ENCODE results near the gene TMPRSS13.
"Not testable (repeated sequence)": the region's sequence is repeated elsewhere in the genome, so short reads cannot be mapped to it uniquely, and the experiment has no call there.

TMPRSS13 gene

DNA sequence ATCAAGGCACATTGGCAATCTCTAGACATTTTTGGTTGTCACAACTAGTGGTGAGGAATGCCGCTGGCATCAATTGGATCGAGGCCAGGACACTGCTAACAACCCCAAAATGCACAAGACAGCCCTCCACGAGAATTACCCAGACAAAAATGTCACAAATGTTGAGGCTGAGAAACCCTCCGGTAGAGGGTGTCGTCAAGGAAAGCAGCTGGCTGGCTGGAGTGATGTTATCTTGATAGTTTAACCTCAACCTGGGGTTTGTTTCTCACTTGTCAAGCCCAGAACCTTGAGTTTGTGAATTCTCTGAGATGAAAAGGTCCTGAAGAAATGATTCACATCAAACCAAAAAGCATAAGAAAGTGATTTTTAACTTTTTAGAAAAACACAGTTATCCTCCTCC, 21.1 kb upstream of the TMPRSS13 start:
- DNase-seq = peak in 1 of 2 experiments; percentile 8

DNA sequence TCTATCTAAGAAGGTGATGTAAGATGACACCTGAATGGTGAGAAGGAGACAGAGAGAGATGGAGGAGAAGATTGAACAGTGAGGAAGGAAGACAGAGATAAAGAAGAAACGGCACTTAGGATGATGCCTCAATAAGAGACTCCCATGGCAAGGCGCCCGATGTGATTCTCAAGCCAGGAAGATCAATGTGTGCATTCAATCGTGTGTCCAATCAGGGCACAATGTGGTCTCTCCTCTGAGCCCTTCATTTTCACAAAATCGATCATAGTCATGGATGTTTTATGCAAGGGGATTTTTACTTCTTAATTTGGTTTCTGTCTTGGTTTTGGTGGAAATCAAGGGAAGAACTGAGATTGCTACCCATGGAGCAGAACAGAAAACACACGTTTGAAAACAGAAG, 19.9 kb upstream of the TMPRSS13 start:
- DNase-seq = no peak

DNA sequence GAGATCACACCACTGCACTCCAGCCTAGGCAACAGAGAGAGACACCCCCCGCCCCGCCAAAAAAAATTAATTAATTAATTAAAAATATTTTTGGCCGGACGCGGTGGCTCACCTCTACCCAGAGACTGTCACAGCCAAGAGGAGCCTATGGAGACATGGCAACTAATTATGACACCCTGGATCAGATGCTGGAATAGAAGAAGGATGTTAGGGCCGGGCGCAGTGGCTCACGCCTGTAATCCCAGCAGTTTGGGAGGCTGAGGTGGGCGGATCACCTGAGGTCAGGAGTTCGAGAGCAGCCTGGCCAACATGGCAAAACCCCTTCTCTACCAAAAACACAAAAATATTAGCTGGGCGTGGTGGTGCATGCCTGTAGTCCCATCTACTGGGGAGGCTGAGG, 19.3 kb upstream of the TMPRSS13 start:
- not testable (repeated sequence) for DNase-seq

DNA sequence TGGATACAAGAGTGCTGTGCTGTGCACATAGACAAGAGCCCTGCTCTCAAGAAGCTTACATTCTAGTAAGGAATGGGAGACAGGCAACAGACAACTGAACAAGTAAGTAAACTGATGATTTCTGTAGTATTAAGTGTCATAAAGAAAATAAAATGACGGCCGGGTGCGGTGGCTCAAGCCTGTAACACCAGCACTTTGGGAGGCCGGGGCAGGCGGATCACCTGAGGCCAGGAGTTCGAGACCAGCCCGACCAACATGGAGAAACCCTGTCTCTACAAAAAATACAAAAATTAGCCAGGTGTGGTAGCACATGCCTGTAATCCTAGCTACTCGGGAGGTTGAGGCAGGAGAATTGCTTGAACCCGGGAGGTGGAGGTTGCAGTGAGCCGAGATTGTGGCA, 18.5 kb upstream of the TMPRSS13 start:
- DNase-seq = not testable (repeated sequence)

DNA sequence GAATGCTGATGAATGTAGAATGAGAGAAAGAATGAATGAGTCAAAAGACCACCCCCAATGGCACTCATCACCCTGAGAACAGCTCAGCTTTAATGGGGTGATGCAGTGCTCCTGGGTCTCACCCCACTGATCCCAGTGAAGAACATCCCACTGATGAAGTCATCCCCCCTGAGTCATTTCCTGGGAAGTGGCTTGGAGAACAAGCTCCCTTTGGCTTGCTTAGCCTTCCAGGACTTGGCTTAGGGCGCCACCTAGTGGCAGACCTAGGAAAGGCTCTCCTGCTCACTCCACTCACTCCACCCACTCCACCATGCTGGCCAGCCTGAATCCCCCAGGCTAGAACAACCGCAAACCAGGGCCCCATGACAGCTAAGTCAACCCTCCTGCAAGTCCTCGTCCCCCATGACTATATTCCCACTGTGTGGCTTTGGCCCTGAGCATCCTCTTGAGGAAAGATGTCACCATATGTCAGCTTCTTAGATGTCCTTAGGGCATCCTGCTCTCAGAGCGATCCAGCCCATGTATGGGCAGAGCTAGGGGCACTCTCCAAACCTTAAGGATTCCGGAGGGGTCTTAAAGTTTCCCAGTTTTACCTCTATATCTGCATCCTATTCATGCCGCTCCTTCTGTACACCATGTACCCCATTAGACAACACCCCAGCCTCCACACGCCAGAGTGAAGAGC, 17.8 kb upstream of the TMPRSS13 start:
- DNase-seq = peak; percentile 89 to 94

DNA sequence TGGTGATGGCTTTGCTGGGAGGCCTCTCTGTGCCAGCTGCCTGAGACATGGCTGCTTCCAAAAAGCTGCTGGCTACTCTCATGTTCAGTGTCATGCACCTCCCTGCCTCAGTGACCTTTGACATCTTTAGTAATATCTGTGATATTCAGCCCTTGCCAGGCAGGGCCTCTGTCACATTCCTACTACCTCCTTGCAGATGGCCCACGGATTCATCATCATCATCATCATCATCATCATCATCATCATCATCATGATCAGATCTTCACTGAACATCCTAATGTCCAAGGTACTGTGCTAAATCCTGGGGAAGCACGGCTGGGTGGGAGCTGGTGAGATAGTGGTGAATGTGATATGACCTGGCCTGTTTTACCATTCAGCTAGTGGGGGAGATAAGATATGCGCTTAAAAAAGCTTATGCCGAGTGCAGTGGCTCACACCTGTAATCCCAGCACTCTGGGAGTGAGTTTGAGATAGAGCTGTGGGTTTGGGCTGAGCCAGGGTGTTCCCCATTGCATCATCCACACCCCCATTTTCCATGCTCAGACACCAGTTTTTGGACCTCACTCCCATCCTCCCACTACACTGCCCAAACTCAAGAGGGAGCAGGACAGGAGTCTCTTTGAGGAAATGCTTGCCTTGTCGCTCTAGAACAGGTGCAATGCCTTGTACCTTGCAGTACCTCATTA, 17.1 kb upstream of the TMPRSS13 start:
- DNase-seq = no peak

DNA sequence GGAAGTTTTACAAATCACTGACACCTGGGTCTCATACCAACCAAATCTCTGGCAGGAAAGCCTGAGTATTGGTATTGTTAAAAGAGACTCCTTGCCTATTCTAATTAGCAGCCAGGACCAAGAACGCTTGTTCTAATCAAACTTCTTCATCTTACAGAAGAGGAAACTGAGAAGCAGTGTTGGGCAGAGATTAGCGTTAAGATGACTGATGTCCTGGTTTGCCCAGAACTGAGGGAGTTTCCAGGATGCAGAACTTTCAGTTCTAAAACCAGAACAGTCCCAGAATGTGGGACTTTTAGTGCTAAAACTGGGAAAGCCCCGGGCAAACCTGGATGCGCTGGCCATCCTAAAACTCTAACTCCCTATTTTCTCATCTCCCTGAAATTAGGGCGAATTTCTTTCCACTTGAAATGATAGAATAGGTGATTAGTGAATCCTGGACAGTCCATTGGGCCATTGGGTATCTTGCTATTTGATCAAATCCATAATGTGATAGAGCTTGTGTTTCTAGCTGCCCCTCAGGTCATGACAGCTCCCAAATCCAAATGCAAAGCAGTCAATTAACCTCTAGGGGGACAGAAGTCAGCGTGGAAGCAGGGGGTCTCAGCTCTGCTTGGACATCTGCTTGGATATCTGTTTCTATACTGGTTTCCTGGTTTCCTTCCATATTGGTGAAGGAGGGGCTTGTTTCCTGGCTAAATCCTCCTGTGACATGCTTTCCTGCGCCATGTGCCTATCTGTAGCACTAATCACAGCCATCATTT, 16.0 kb upstream of the TMPRSS13 start:
- no peak for DNase-seq

DNA sequence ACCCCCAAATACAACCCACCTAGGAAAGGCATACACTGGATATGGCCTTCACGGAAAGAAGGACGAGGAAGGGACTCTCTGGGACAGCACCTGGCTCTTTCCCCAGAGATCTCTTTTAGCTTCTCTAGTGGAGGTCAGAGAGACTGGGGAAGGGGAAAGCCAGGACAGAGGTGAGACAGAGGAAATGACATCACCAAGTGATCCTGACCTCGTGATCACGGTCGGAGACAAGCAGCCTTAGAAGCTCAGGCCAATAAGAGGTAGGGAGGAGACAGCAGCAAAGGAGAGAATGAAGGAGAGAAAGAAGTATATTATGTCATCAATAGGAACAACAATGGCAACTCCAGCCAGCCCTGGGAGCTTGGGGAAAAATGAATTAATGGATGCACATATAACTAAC, 15.4 kb upstream of the TMPRSS13 start:
- DNase-seq = no peak

DNA sequence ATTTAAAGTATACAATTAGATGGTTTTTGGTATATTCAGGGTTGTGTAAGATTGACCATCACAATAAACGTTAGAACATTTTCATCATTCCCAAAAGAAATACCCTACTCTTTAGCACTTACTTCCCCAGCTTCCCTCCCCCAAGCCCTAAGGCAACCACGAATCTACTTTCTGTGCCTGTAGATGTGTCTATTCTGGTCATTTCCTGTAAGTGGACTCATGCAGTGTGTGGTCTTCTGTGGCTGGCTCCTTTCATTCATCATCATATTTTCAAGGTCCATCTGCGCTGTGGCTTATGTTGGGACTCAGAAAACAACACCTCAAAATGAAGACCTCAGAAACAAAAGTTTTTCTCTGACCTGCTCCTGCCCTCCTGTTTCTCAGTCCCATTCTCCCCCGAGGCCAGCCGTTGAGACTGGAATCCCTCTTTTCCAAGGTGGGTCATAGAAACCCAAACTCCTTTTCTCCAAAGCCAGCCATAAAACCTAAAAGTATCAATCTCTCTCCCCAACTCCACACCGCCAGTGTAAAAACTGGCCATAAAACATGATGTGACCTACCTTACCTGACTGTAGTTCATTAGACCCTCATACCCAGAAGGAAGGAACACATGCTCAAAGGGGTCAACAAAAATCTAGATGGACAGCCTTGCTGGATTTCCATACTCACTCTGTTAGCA, 12.9 kb upstream of the TMPRSS13 start:
- no peak for DNase-seq

DNA sequence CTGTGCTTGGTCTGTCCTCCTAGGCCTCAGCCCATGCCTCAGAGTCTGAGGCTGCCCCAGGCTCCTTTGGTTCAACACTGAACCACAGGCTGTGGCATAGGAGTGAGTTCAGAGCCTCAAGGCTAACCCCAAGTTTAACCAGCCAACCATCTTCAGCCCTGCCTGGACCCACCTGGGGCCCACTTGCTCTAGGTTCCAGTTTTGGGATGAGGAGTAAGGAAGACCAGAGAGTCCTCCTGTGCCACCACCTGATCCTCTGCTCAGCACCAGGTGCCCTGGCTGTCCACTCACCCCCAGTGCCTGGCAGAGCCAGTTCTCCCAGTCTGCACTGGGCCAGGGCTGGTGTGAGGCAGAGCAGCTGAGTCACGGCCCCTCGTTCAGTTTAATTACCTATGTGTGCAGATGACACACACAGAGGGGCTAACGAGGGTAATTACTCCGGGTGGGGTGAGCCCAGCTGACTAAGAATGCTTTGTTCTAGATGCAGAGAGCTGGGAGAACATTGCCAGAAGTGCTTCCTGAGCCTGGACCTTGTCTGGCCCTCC, 12.0 kb upstream of the TMPRSS13 start:
- DNase-seq = no peak

DNA sequence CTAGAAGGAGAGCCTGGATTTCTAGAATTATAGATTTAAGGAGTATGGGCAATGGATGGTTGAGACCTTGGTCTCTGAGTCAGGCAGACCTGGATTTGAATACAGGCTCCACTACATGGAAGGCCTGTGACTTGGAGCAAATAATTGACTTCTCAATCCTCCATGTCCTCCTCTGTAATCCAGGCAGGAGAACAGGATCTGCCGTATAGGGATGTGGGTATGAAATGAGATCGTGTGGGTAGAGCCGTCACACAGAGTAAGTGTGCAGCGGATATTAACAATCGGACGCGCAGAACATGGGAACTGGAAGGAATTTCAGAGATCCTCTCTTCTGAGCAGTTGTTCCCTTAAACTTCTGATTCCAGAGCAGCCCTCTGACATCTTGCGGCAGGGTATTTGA, 11.5 kb upstream of the TMPRSS13 start:
- DNase-seq = no peak

DNA sequence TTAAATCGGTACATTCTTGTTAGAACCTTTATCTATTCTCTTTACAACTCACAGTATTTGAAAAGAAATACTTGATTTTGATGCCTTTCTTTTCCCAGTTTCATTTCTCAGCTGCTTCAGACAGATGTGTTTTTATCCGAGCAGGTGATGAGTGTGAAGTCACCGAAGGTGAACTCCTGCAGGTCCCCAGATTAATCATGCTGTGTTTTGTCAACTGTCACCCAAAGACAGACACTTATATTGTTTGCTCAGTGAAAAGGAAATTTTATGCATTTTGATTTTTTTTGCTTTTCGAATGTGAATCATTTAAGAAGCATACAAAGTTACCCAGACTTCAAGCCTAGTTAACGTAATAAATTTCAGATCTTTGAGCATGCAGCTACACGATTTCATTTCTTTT, 7.8 kb upstream of the TMPRSS13 start:
- no peak for DNase-seq

DNA sequence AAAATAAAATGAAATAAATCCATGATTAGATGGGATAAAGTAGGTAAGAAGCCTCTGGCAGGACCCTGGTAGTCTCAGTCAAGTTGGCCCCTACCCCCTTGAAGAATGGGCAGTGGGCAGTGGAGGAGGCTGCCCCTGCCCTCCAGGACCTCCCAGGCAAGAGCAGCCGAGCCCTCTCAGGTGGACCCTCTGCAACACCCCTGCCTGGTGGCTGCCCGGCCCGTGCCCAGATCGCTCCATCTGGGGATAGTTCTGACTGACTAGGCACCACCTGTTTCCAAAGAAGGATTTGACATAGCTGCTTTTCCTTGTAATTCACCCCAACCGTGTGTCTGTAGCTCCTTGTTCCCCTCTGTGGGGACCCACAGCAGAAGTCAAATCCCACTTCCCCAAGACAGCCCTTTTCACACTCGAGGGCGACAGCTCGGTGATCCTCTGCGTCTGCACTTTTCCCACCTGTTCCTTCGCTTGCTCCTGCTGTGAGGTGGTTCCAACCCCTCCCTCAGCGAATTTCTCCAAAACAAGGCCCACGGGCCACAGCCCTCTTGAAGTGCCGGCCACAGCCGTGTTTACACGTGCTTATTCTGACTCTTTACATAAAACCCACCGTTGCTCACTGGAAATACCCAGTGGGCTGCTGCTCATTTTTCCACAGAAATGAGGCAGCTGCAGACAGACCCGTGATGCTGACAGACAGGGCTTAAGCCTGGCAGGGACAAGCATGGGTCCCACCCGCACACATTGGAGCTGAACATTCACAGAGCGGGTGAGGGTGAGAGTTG, 5.5 kb upstream of the TMPRSS13 start:
- no peak for DNase-seq

DNA sequence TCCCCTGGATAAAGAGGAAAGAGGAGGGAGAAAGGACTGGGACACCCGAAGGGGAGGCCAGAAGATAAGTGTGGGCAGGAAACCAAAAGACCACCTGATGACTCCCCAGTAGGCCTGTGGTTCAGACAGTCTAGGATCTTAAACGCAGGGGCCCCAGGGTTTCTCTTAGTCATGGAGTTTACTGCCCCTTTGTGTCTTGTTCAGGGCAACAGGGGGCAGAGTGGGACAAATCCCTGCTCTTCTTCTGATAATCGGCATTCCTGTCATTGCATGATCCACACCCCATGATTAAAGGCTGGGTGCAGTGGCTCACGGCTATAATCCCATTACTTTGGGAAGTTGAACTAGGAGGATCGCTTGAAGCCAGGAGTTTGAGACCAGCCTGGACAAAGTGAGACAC, 4.7 kb upstream of the TMPRSS13 start:
- no peak for DNase-seq

DNA sequence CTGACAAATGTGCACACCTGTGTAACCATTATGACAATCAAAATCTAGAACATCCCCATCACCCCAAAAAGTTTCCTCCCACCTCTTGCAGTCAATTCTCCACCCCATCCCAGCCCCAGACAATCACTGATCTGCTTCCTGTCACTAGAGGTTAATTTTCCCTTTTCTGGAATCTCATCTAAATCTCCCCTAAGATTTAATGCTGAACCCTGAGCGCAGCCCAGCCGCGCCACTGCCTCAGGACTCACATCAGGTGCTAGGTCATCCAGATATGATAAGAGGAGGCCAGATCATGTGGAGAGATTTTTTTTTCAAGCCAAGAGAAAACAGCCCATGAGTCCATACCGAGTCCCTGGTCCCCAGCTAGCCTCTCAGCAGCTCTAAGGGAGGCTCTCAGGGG, 4.3 kb upstream of the TMPRSS13 start:
- no peak for DNase-seq

DNA sequence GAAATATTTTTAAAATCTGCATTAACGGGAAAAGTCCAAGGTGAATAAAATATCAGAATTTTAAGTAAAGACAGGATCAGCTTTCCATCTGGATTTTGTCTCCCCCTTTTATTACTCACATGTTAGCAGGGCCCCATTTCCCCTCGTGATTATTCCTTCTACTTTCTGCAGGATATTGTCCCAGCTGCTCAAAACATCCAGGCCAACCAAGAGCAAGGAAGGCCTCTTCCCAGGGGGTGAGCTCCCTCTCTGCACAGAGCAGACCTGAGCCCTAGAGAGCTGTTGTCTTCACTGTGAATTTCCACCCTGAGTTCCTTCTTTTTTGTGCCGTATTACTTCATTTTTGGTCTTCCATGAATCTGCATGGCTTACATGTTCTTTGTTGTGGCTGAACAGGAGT, 3.7 kb upstream of the TMPRSS13 start:
- DNase-seq = no peak

DNA sequence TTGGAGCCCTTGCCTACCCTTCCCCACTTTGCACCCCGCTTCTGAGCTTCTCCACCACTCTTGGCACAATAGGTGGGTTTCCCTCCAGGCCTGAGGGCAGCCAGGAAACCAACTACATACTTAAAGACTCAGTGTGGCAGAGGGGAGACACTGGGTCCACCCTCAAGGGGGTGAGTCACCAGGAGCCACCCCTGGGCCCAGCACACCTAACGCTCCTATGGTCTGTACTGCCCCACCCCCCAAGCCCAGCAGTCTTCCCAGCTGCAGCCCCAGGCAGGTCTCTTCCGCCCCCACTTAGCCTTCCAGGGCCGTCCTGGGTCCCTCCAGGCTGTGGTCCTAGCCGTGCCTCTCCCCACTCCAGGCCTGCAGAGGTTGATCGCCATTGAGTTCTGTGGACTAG, 3.2 kb upstream of the TMPRSS13 start:
- DNase-seq = no peak

DNA sequence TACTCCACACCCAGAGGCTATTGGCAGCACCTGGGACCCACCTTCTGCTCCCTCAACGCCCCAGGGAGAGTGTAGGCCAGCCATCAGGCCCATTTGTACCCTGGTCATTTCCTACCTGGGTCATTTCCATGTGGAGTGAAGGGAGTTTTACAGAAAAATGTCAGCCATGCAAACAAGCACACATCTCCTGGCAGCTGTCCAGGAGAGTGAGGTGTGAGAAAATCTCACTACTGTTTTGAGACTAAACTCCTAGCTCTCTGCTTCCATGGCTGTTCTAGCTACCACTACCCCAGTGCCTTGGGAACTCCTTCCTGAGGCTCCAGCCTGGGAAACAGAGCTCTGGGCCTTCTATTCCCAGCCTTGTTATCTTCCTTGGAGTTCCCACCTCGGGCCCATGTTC, 2.8 kb upstream of the TMPRSS13 start:
- no peak for DNase-seq

DNA sequence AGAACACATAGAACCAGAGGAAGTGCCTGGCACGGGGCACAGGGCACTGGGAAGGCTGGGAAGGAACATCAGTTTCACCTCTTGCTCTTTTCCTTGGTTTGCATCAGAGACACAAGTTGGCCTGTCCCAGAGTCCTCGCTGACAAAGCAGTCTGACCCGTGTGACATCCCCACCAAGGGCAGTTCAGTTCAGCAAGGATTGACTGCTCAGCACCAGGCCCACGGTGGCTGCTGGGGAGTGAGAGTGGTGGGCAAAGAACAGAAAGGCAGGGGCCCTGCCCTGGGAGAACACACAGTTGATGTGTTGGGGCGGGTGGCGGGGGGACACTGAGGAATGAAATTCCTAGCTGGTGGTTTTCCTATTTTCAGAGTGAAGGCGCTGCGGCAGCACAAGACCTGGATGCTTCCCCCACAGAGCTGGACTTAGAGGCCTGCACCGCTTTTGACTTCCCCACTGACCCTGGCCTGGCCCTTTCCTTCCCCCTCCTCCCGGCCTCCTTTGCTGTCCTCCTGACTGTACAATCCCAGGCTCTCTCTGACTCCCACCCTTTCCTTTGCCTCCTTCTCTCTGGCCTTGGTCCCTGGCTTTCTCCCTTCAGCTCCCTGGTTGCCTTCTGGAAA, 2.2 kb upstream of the TMPRSS13 start:
- DNase-seq = no peak

DNA sequence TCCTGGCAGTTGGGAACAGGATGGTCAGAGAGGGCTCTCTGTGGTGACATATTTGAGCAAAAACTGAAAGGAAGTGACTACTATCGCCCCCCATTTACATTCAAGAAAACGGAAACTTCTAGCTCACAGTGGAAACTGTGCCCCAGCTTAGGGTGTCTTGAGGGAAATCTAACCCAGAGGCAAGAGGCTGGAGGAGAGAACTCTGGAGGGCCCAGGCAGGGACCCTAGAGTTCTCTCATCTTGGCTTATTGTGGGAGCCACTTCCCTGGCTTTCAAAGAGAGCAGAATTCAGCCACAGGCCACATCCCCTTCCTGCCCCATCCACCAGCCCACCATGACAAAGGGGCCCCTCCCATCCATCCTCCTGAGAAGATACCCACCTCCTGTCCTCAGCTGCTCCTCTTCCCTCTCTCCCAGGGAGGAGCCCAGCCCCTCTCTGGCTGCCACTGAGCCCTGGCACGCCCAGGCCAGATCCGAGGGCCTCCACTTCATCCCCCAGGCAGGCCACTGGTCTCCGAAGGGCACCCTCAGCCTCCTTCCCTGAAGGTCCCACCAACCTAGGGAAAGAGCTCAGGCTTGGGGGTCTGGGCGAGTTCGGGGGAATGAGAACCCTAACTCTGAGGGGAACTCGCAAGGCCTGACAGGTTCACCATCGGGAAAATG, 1.6 kb upstream of the TMPRSS13 start:
- DNase-seq = no peak

DNA sequence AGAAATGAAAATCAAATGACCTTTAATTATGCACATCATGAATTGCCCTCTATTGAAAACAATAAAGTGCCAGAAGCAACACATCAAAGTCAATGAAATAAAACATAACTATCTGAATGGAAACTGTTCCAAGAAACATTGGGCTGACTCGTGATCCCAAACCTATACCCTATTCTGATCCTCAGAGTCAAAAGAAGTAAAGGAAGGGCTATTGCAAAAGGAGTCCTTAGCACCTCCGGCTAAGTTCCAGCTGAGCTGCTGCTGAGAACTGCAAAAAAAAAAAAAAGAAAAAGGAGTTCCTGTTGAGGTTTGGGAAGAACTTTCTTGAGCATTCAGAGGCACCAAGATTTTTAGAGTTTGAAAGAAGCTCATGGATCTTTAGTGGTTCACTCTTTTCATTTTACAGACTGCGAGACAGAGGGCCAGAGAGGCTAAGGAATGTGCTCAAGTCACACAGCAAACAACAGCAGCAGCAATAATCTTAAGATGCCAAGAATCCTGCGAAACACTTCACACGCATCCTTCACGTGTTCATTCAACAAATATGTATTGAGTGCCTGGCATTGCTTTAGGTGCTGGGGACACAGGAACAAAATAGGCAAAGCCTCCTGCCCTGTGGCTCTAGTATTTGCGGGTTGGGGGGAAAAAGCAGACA, 841 bp upstream of the TMPRSS13 start:
- no peak for DNase-seq

Measured in NCI-H446 (cell line).